Mesenchymal stem cell (in vitro differentiated cells and primary cell): Measurements from ENCODE around the gene CA10.

ENCODE experiments used
- DNase-seq: peaks from one replicate; pipeline ENCODE4 v3.0.0-alpha.2; 2013
- H2AFZ ChIP-seq: one replicate; pipeline ENCODE4 v1.6.1; 2013; ENCODE audit warnings: low read depth, mild to moderate bottlenecking, control low read depth, inconsistent platforms, low read length, moderate library complexity
- H2AK5ac ChIP-seq: 2 replicates; pipeline ENCODE4 v1.6.1; 2013; ENCODE audit warnings: low read length, moderate library complexity, mild to moderate bottlenecking, inconsistent platforms; ENCODE audit not compliant: severe bottlenecking
- H2BK120ac ChIP-seq: one replicate; pipeline ENCODE4 v1.6.1; 2013; ENCODE audit warnings: low read depth, mild to moderate bottlenecking, inconsistent platforms, low read length, moderate library complexity
- H2BK12ac ChIP-seq, 2 experiments: one replicate each; pipeline ENCODE4 v1.6.1; 2013; ENCODE audit warnings: inconsistent platforms in 2 of 2, low read length in 2 of 2, mild to moderate bottlenecking in 2 of 2, moderate library complexity in 2 of 2, control low read depth in 1 of 2
- H2BK15ac ChIP-seq: one replicate; pipeline ENCODE4 v1.6.1; 2013; ENCODE audit warnings: mild to moderate bottlenecking, low read depth, inconsistent platforms; ENCODE audit not compliant: poor library complexity, severe bottlenecking
- H2BK5ac ChIP-seq: 2 replicates; pipeline ENCODE4 v1.6.1; 2013; ENCODE audit warnings: low read depth, mild to moderate bottlenecking, low read length, control low read depth, inconsistent platforms; ENCODE audit not compliant: poor library complexity, severe bottlenecking
- H3K14ac ChIP-seq, 2 experiments: one replicate each; pipeline ENCODE4 v1.6.1; 2013; ENCODE audit warnings: inconsistent platforms in 2 of 2, low read length in 2 of 2, control low read depth in 1 of 2, mild to moderate bottlenecking in 1 of 2, moderate library complexity in 1 of 2
- H3K18ac ChIP-seq, 2 experiments: one replicate each; pipeline ENCODE4 v1.6.1; 2013; ENCODE audit warnings: inconsistent platforms in 2 of 2, low read length in 2 of 2, control low read depth in 1 of 2, low read depth in 1 of 2, mild to moderate bottlenecking in 1 of 2
- H3K23ac ChIP-seq, 2 experiments: one replicate each; pipeline ENCODE4 v1.6.1; 2013; ENCODE audit warnings: inconsistent platforms in 2 of 2, low read length in 2 of 2, mild to moderate bottlenecking in 2 of 2, moderate library complexity in 2 of 2, control low read depth in 1 of 2
- H3K27ac ChIP-seq: 2 replicates; pipeline ENCODE4 v1.5.1; 2013; ENCODE audit warnings: mild to moderate bottlenecking, moderate library complexity, low read length, control low read depth, inconsistent platforms; ENCODE audit not compliant: poor library complexity, severe bottlenecking
- H3K27me3 ChIP-seq, 2 experiments: 2 replicates each; pipeline versions ENCODE4 v1.6.1 to v1.7.0; 2013; ENCODE audit warnings: low read length in 2 of 2, mild to moderate bottlenecking in 2 of 2, moderate library complexity in 2 of 2, control low read depth in 1 of 2, inconsistent platforms in 1 of 2; ENCODE audit not compliant: control insufficient read depth in 1 of 2, insufficient read depth in 1 of 2
- H3K36me3 ChIP-seq, 2 experiments: 2 replicates each; pipeline versions ENCODE4 v1.6.1 to v1.7.0; 2013; ENCODE audit warnings: low read length in 2 of 2, control low read depth in 1 of 2, inconsistent platforms in 1 of 2, low read depth in 1 of 2, mild to moderate bottlenecking in 1 of 2; ENCODE audit not compliant: insufficient read depth in 2 of 2, control insufficient read depth in 1 of 2
- H3K4ac ChIP-seq, 2 experiments: one replicate each; pipeline ENCODE4 v1.6.1; 2013; ENCODE audit warnings: inconsistent platforms in 2 of 2, low read length in 2 of 2, mild to moderate bottlenecking in 2 of 2, moderate library complexity in 2 of 2, control low read depth in 1 of 2, low read depth in 1 of 2
- H3K4me1 ChIP-seq: 2 replicates; pipeline ENCODE4 v1.6.1; 2013; ENCODE audit warnings: low read depth, low read length, control low read depth; ENCODE audit not compliant: control insufficient read depth, insufficient read depth
- H3K4me2 ChIP-seq: 2 replicates; pipeline ENCODE4 v1.6.1; 2013; ENCODE audit warnings: low read length, mild to moderate bottlenecking, inconsistent platforms; ENCODE audit not compliant: poor library complexity, severe bottlenecking
- H3K4me3 ChIP-seq, 2 experiments: 2 replicates each; pipeline versions ENCODE4 v1.5.1 to v1.7.0; 2013; ENCODE audit warnings: low read length in 2 of 2, mild to moderate bottlenecking in 2 of 2, control low read depth in 1 of 2, low read depth in 1 of 2; ENCODE audit not compliant: insufficient read depth in 1 of 2
- H3K79me1 ChIP-seq: replicated peaks from 2 replicates; pipeline ENCODE4 v1.6.1; 2013; ENCODE audit warnings: mild to moderate bottlenecking, control low read depth, low read length, inconsistent platforms; ENCODE audit not compliant: poor library complexity, severe bottlenecking
- H3K9ac ChIP-seq: 2 replicates; pipeline ENCODE4 v1.7.0; 2013; ENCODE audit warnings: mild to moderate bottlenecking, low read length, moderate library complexity
- H3K9me3 ChIP-seq: 2 replicates; pipeline ENCODE4 v1.7.0; 2013; ENCODE audit warnings: mild to moderate bottlenecking, low read length; ENCODE audit not compliant: control insufficient read depth
- H4K8ac ChIP-seq: one replicate; pipeline ENCODE4 v1.6.1; 2013; ENCODE audit warnings: inconsistent platforms, mild to moderate bottlenecking, low read length, moderate library complexity
- H4K91ac ChIP-seq: one replicate; pipeline ENCODE4 v1.6.1; 2013; ENCODE audit warnings: mild to moderate bottlenecking, low read length, inconsistent platforms
- WGBS: methylation state at CpG from one replicate; pipeline ENCODE4 v1.1.7; 2013; ENCODE audit warnings: mixed read lengths; 5-methylcytosine and 5-hydroxymethylcytosine counted together

The CA10 gene

DNA sequence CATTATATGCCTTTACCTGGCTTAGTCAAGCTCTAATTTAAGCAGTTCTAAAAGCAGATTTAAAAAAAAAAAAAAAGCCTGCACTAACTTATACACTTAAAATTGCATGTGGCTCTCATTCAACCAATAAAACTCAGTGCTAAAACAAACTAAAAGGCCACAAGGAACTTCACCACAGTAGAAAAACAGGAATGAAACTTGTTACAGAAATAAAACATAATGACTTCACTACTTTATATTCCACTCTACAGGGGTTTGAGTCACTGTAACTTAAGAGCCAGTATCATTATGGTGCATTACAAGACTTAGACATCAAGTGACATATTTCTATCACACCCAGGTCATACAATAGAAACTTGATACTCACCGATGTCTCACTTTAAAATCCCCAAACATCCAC, 11.1 kb downstream of the CA10 start:
- H2BK120ac ChIP-seq, result no peak overlapping the region
- no peak overlapping the region for H2BK5ac ChIP-seq
- H3K4me3 ChIP-seq, result no peak overlapping the region
- 85% methylated on average over 1 of the region's 1 CpG for WGBS
- no peak for DNase-seq
- no peak overlapping the region for H2BK15ac ChIP-seq
- H3K4ac ChIP-seq, result no peak overlapping the region
- no peak overlapping the region for H3K14ac ChIP-seq
- no peak overlapping the region for H2AK5ac ChIP-seq
- H3K79me1 ChIP-seq, result no peaks in the 10 kb centered on the region
- H3K27ac ChIP-seq, result no peak overlapping the region
- H2BK12ac ChIP-seq, result no peak overlapping the region
- no peak overlapping the region for H3K9ac ChIP-seq
- no peak overlapping the region for H2AFZ ChIP-seq
- H3K4me1 ChIP-seq, result no peaks in the 10 kb centered on the region
- no peaks in the 10 kb centered on the region for H3K27me3 ChIP-seq
- no peak overlapping the region for H3K4me2 ChIP-seq
- H4K8ac ChIP-seq, result no peak overlapping the region
- no peaks in the 10 kb centered on the region for H3K36me3 ChIP-seq
- no peak overlapping the region for H3K23ac ChIP-seq
- no peak overlapping the region for H3K18ac ChIP-seq
- H4K91ac ChIP-seq, result no peak overlapping the region
- H3K9me3 ChIP-seq, result no peaks in the 10 kb centered on the region

DNA sequence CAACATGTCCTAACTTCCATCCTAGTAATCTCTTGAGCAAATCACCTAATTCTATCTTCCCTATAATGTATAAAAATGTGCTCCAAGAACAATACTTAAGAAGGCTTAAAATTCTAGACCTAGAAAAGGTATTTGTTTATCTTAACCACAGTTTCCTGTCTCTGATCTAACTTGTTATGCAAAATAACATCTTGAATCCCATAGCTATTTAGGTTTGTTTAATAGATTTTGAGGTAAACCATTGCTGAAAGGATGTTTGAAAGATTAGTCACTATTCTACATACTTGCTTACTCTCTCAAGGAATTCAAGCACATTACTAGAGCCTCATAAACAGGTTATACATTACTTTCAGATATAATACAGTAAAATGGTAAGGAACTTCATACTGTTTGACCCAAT, 13.0 kb downstream of the CA10 start:
- Histone ChIP-seq H3K27ac (no peak overlapping the region), H2AFZ (no peak overlapping the region), H3K18ac (no peak overlapping the region), H3K4me3 (no peak overlapping the region), H3K14ac (no peak overlapping the region), H3K4me2 (no peak overlapping the region), H2BK12ac (no peak overlapping the region), H3K79me1 (no peaks in the 10 kb centered on the region), H3K4me1 (no peaks in the 10 kb centered on the region), H3K9ac (no peak overlapping the region), H4K8ac (no peak overlapping the region), H3K27me3 (no peaks in the 10 kb centered on the region), H3K4ac (no peak overlapping the region), H2BK15ac (no peak overlapping the region), H2BK120ac (no peak overlapping the region), H3K23ac (no peak overlapping the region), H3K9me3 (no peaks in the 10 kb centered on the region), H4K91ac (no peak overlapping the region), H2BK5ac (no peak overlapping the region), H2AK5ac (no peak overlapping the region), H3K36me3 (no peaks in the 10 kb centered on the region)
- DNase-seq, result peak; percentile 31

DNA sequence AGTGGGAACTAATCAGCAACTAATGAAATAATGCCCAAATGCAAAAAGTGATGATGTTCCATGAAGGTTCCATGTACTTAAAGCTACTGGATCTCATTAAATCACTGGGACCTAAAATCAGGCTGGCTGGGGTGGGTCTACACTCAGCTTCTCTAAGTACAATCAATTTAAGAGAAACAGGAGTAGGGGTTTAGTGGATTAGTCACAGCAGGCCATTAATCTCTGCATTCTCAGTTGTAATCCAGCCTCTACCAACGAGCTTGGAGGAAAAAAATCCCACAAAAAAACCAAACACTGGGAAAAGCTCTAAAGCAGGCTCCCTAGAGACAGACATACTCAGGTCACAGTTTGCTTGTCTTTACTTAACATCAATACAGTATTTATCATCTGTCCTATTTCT, 15.0 kb downstream of the CA10 start:
- Histone ChIP-seq H2AFZ (no peak overlapping the region), H3K14ac (no peak overlapping the region), H3K4me1 (no peaks in the 10 kb centered on the region), H3K4me3 (no peak overlapping the region), H3K18ac (no peak overlapping the region), H3K9me3 (no peaks in the 10 kb centered on the region), H2BK5ac (no peak overlapping the region), H3K4ac (no peak overlapping the region), H3K9ac (no peak overlapping the region), H3K27ac (no peak overlapping the region), H3K23ac (no peak overlapping the region), H3K79me1 (no peaks in the 10 kb centered on the region), H3K4me2 (no peak overlapping the region), H4K91ac (no peak overlapping the region), H3K36me3 (no peaks in the 10 kb centered on the region), H2BK12ac (no peak overlapping the region), H2BK120ac (no peak overlapping the region), H2AK5ac (no peak overlapping the region), H3K27me3 (no peaks in the 10 kb centered on the region), H2BK15ac (no peak overlapping the region), H4K8ac (no peak overlapping the region)
- WGBS, result 0% methylated on average over 1 of the region's 1 CpG
- no peak for DNase-seq

DNA sequence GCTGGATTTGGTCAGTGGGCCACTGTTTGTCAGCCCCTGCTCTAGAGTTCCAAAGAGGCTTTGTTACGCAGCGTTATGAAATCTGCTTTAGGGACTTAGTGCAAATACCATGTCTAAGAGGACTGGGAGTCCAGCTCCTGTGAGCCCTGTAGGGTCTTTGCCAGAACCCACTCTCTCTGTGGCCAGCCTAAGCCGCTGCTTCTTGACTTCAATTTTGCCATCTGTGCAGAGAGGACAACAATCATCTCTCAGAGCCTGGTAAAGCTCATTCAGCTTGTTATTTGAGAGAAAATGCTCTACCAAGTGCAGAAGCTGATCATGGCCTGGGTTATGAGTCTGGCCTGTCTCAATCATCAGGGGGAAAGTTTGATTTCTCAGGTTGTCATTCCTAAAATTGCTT, 17.9 kb downstream of the CA10 start:
- no peak overlapping the region for H4K91ac ChIP-seq
- H4K8ac ChIP-seq, result no peak overlapping the region
- H3K4ac ChIP-seq, result no peak overlapping the region
- no peak overlapping the region for H3K9ac ChIP-seq
- no peak overlapping the region for H2BK12ac ChIP-seq
- no peak overlapping the region for H3K23ac ChIP-seq
- 69% methylated on average over 3 of the region's 3 CpGs for WGBS
- H3K9me3 ChIP-seq, result no peaks in the 10 kb centered on the region
- no peak overlapping the region for H3K14ac ChIP-seq
- no peaks in the 10 kb centered on the region for H3K4me1 ChIP-seq
- no peak overlapping the region for H3K4me2 ChIP-seq
- H3K18ac ChIP-seq, result no peak overlapping the region
- H3K36me3 ChIP-seq, result no peaks in the 10 kb centered on the region
- H3K79me1 ChIP-seq, result no peaks in the 10 kb centered on the region
- no peak overlapping the region for H2AFZ ChIP-seq
- no peak for DNase-seq
- no peak overlapping the region for H2BK120ac ChIP-seq
- H2AK5ac ChIP-seq, result no peak overlapping the region
- H2BK15ac ChIP-seq, result no peak overlapping the region
- H3K27ac ChIP-seq, result no peak overlapping the region
- H2BK5ac ChIP-seq, result no peak overlapping the region
- no peak overlapping the region for H3K4me3 ChIP-seq
- no peaks in the 10 kb centered on the region for H3K27me3 ChIP-seq
